A549 treated with CpdA at 1 μM for 4 hours (cell line): ENCODE measurements around the gene ZNF606. TPM values are rescaled to one million over a fixed set of nuclear protein-coding genes. Genes with fewer than 3 reads are reported as not detected.

Experiments
- total RNA-seq: library from RNA; stranded (reverse); fragments of 200-300 nt; extraction: Qiagen RNA extraction; gene quantifications from 5 replicates; pipeline ENCODE4 v1.2.3, GENCODE V29; 2022; ENCODE audit warnings: low read depth

Gene ZNF606
- total RNA-seq: 1.5 to 3.0 TPM (median 2.6 TPM) in 5 replicates

DNA sequence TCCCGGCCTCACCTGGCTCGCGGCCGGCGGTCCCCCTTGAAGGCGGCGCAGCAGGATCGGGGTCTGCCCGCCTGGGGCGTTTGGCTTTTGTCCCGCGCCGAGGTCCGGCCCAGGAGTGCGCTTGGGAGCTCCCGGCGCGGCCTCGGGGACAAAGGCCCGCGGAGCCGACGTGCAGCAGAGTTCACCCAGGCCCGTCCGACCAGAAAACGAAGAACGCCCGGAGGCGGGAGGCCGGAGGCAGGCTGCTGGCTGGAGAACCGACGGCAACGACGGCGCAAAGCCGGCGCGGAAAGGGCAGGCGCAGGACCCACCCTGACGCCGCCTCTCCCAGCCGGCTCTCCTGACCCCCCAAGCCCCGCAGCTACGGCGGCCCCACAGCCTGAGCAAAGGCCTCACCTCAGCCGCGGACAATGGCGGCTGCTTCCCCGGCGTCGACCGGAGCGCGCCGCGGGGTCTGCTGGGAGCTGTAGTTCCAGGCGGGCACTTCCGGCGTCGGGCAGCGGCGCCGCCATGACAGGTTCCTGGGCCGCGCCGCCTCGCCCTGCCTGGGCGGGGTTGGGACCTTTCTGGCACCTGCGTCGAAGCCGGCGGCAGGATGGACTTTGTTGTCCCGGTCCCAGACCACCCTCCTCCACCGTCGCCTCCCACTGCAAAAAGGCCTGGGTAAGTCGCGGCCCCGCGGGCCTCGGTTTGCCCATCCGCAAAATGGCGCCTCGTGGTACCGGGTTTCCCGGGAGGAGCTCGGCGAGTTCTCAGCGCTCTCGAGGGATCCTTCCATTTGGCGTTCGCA is at the start of gene ZNF606:
TSS of gene ZNF606 (minus strand) at position 437 of the 790 bp plus-strand sequence. CDS start 1,501 bp downstream, outside the sequence.

DNA sequence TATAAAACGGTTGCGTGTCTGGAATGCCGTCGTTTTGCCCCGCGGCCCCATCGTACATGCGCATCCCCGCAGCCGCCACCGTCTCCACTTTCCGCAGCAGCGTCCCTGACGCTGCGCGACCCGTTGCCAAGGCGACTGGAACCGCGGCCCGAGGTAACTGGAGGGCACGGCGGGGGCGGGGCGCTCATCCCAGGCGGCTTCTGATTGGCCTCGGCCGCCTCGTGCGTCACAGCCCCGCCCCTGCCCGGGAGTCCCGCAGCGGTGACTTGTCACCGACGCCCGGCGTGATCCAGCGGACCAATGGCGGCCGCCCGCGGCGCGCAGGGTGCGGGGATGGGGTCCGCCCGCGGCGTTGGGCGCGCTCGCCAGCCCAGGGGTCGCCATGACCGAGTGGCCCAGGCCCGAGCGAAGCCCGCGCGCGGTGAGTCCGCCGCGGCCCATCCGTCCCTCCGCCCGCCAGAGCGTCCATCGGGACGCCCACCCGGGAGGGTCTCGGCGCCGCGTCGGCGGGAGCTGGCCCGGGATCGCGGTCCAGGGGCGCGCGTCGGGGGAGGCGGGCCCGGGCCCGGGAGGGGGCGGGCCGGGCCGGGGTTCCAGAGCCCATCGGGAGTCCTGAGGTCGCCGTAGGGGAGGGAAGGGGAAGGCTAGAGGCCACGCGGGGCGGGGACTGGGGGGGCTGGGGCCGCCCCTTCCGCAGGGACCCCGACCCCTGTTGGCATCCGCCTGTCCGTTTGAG is 31.3 kb upstream of the ZNF606 start, which contains the start of gene ZSCAN1:
TSS of gene ZSCAN1 (plus strand) at position 285 of the 736 bp plus-strand sequence. CDS start 3,812 bp downstream, outside the sequence.

DNA sequence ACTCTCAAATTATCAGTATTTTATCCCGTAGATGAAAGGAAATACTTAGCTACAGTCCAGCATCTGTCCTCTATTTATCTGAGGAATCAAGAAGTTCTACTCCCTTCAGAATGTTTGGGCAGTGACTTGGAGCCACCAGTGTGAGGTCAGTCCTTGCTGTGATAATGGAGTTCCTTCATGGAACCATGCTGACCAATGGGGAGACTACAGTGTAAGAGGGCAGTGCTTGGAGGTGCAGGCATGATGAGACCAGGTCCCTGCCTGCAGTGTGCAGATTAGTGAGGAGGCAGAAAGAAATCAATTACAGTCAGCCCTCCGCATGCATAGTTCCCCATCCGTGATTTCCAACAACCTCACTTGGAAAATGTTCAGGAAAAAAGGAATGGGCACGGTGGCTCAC is 28.2 kb downstream of the ZNF606 start, which contains the start of gene C19orf18:
TSS of gene C19orf18 (minus strand) at position 101 of the 400 bp plus-strand sequence. CDS start 102 bp downstream, outside the sequence.

DNA sequence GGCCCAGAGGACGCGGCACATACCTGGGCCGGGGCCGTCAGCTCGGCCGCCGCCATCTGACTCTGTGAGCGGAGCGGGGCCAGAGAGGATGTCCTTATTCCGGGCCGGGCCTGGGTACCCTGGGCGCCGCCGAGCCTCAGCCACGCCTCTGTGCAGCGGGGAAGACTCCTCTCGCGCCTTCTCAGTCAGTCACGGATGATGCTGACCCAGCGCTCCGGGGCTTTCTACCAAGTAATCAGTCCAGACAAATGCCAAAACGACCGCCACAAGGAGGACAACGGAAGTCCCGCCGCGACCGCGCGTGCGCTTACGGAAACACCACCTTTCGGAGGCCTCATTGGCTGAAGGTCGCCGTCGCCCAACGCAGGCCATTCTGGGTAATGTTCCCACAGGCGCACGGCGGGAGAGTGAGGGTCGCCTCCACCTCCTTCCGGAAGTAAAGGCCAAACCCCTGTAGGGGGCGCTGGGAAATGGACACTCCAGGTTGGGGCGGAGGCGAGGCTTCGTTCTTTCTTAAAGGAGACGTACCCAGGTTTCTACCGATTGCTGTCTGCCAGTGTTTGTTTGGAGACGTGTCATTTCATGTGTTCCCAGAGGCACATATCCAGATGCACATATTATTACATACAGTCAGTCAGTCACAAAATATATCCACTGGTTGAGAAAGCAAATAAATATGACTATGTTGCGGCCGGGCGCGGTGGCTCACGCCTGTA is 55.0 kb downstream of the ZNF606 start, which contains the start of gene ZNF256:
TSS of gene ZNF256 (minus strand) at position 288 of the 716 bp plus-strand sequence. CDS start at position 56, 232 bp downstream.

DNA sequence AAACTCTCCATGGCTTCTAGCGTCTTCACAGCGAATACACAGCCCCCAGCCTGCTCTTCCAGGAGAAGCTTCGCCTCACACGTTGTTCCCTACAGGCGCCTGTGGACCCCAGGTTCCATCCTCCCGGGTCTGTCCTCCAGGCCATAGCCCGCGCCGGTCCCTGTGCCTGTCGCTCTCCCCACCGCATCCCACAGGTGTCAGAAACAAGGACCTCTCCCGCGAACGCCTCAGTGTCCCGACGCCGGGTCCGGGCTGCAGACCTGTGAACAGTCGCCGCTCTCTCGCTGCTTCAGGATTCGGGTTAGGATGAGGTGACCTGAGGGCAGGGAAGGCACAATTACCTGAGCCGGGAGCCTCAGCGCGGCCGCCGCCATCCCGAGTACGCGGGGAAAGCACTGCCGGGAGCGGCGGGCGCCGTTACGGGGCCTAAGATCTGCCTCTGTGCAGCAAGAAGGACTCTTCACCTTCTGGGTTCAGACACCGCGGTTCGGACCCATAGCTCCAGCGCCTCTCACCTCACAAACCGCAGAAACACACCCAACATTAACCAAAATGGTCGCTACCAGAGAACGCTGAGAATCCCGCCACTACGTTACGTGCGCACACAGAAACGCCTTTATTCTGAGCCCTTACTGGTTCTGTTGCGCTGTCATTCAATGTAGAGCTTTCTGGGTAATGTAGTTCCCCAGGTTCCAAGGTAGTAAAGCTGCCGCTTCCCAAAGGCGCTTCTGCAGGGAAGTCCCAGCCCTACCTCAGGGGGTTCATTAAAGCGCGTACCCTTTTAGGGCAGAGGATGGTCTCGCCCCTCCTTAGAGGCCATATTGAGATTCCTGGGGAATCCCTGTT is 67.6 kb downstream of the ZNF606 start, which contains the start of gene ZNF418:
TSS of gene ZNF418 (minus strand) at position 583 of the 846 bp plus-strand sequence. CDS start 1,580 bp downstream, outside the sequence.

Other genes with a start within 250 kb of the ZNF606 start
- gene ZNF586, start 233.1 kb downstream of the ZNF606 start, total RNA-seq: 5.8 to 7.7 TPM (median 6.4 TPM) in 5 replicates
- 4.5 to 6.2 TPM (median 4.9 TPM) in 5 replicates for gene ZNF552, start 187.9 kb downstream of the ZNF606 start, total RNA-seq
- gene ZNF587B, start 172.5 kb downstream of the ZNF606 start, total RNA-seq: 6.7 to 11.5 TPM (median 8.0 TPM) in 5 replicates
- 5.0 to 7.4 TPM (median 6.5 TPM) in 5 replicates for gene ZNF587, start 153.0 kb downstream of the ZNF606 start, total RNA-seq
- 1.7 to 3.7 TPM (median 2.5 TPM) in 5 replicates for gene ZNF814, start 113.8 kb downstream of the ZNF606 start, total RNA-seq
- gene ZNF417, start 86.2 kb downstream of the ZNF606 start, total RNA-seq: 3.6 to 4.3 TPM (median 4.2 TPM) in 5 replicates
- 0.69 to 1.3 TPM (median 0.90 TPM) in 5 replicates for gene ZNF418, start 67.4 kb downstream of the ZNF606 start, total RNA-seq
- 0.93 to 1.4 TPM (median 1.2 TPM) in 5 replicates for gene ZNF256, start 55.1 kb downstream of the ZNF606 start, total RNA-seq
- gene C19orf18, start 28.3 kb downstream of the ZNF606 start, total RNA-seq: 0.08 TPM in 1 of 5 replicates, not detected in the others
- not detected in 5 replicates for gene ZSCAN1, start 31.2 kb upstream of the ZNF606 start, total RNA-seq
- 0.05 to 0.07 TPM in 2 of 5 replicates, not detected in the others for gene ZNF135, start 56.5 kb upstream of the ZNF606 start, total RNA-seq
- gene ZSCAN18, start 95.4 kb upstream of the ZNF606 start, total RNA-seq: 1.1 to 3.9 TPM (median 2.8 TPM) in 5 replicates
- 2.6 to 3.4 TPM (median 3.1 TPM) in 5 replicates for gene ZNF329, start 148.0 kb upstream of the ZNF606 start, total RNA-seq
- 12.9 to 16.3 TPM (median 14.3 TPM) in 5 replicates for gene ZNF274, start 180.2 kb upstream of the ZNF606 start, total RNA-seq
- gene ZNF544, start 226.1 kb upstream of the ZNF606 start, total RNA-seq: 15.3 to 20.5 TPM (median 18.0 TPM) in 5 replicates